Measurements from ENCODE around the gene ZNF800. TPM values are rescaled to one million over a fixed set of nuclear protein-coding genes. Genes with fewer than 3 reads are reported as not detected.

The ZNF800 gene
- polyA plus RNA-seq, 1 donor, result 25.3 TPM

- DNase-seq, result no peak
These were observed 42.6 kb downstream of the ZNF800 start for GRCh38 chr7:127349881-127350280.

DNA sequence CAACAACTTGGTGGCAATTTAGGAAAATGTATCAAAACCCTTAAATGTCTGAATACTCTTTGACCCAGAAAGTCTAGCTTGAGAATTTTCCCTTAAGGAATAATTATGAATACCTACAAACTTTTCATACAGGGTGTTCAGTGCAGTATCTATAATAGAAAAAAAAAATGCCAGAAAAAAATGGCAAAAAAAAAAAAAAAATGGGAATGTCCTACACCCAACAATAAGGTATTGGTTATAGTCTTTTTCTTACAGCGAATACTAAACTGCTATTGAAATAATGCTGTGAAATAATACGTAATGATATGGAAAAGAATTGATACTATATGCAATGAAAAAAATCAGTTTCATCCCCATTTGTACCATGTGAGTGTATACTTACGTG lies 44.3 kb downstream of the ZNF800 start:
- DNase-seq, result no peak

- peak; percentile 53 for DNase-seq
These were observed 44.8 kb downstream of the ZNF800 start for GRCh38 chr7:127347567-127348246.

DNA sequence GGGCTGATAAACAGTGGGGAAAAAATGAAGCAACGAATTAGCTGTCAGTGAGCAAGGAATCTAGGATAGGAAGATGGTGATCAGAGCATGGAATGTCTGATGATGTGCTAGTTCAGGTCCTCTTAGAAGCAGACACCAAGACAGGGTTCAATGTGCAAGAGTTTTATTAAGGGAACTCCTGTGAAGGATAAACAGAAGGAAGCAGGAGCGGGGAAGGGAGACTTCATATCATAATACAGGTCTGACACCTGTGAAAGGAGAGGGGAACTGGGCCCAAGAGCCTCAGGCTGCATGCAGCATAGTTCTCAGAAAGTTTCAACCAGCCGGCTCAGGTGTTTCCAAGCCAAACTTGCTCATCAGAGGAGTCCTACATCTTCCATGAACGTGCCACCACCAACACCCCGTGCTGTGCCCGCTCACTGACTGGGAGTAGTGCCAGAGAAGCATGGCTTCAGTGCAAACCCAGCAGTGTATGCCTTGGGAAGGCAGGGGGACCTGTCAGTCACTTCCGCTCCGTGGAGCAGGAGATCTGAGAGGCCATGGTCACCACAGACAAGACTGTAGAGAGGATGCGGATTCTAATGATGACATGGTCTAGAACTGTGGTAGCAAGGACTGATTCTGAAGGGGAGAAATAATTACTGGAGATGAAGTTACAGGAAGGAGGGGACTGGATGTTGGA lies 45.8 kb downstream of the ZNF800 start:
- no peak for DNase-seq

GRCh38 chr7:127342596-127342995 lies 49.9 kb downstream of the ZNF800 start:
- no peak for DNase-seq

- DNase-seq, result no peak
These were observed 54.4 kb downstream of the ZNF800 start for GRCh38 chr7:127338122-127338521.

DNA sequence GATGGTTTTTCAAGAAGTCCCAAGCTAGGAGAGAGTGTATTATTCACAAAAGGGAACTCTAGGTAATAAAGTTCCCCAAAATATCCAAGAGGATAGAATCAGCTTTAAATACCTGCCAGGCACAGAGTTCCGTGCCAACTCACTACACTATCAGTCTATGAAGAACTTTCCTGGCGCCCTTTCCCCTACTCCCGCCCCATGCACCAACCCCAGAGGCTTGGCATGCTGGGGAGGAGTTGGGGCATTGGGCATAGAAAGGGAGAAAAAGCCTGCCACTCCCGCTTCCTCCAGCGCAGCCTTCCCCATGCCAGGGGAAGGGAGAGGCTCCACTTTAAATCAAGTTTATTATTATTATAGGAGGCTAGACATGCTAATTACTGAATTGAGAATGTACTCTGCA lies 54.9 kb downstream of the ZNF800 start:
- DNase-seq, result no peak

- DNase-seq, result no peak
These were observed 56.0 kb downstream of the ZNF800 start for GRCh38 chr7:127336458-127336857.

DNA sequence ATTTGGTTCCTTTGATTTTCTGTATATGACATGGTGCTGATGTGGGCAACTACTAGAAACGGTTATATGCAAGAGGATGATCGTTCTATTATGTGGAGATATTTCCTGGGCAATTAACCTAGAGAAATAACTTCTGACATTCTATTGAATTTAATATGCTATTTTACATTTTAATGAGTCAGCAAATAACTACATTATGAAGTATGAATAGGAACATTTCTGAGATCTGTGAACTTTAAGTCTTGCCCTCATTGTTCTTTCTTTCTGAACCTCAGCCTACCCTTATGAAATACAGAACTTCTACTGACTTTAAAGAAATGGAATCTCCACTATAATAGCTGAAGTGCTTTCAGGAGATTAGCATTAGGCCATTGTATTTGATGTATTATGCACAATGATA lies 59.6 kb downstream of the ZNF800 start:
- DNase-seq, result no peak

DNA sequence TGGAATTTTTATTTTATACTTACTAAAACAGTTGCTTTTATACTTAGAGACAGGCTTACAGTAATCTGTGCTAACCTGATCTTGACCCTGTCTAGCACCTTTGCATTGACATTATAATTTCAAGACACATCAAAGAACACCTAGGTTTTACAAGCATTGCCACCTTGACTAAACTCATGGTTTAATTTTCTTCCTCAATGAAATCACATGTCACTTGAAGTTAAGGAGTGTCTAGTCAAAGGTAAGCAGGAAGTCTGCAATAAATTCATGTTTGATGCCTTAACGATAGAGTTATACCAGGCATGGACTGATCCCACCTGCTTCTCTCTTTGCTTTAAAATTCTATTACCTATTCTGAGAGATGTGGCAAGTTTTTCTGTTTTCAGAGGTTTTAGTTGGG lies 62.4 kb downstream of the ZNF800 start:
- no peak for DNase-seq

- no peak for DNase-seq
These were observed 69.5 kb downstream of the ZNF800 start for GRCh38 chr7:127322832-127323493.

DNA sequence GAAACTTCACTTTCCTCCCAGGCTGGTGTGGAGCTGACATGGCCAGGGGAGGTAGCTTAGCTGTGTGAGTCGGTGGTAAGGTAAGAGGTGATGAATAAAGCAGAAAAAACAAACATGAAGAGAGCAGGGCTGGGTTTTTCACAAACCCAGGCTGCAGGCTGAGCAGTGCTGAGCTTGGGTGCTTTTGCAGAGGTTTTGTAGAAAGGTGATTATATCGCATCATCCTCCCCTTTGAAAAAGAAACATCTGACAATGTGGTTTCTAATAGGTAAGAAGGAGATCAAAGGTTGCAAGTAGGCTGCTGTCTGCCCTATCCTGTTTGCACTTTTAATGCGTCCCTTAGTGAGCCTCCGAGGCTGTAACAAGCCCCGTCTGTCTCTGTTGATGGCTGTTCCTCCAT lies 70.2 kb downstream of the ZNF800 start:
- DNase-seq, result no peak

GRCh38 chr7:127320974-127321373 lies 71.5 kb downstream of the ZNF800 start:
- DNase-seq, result no peak

Other genes starting within 250 kb of the ZNF800 start
- gene GRM8, start 139.8 kb downstream of the ZNF800 start, polyA plus RNA-seq (ENCODE audit: insufficient read length), result 10.4 TPM
- gene GCC1, start 192.9 kb upstream of the ZNF800 start, polyA plus RNA-seq (ENCODE audit: insufficient read length), result 14.7 TPM
- gene ARF5, start 195.7 kb upstream of the ZNF800 start, polyA plus RNA-seq (ENCODE audit: insufficient read length), result 162 TPM
- gene FSCN3, start 201.0 kb upstream of the ZNF800 start, polyA plus RNA-seq (ENCODE audit: insufficient read length), result 0.45 TPM
- not detected for gene PAX4, start 225.4 kb upstream of the ZNF800 start, polyA plus RNA-seq (ENCODE audit: insufficient read length)

Data from left kidney (tissue), 2 donors.